Liver (tissue), 9 donors: ENCODE measurements around the gene COQ8A. TPM values are rescaled to one million over a fixed set of nuclear protein-coding genes. Genes with fewer than 3 reads are reported as not detected.

ENCODE experiments used
- DNase-seq: peaks from one replicate; pipeline ENCODE4 v3.0.0-alpha.2; 2017; ENCODE audit warnings: low spot score
- H3K27ac ChIP-seq, 2 donors: one replicate each; pipeline ENCODE4 v1.7.0; 2013; ENCODE audit warnings: inconsistent platforms in 2 of 2, low read length in 2 of 2, control low read depth in 1 of 2, low read depth in 1 of 2, mild to moderate bottlenecking in 1 of 2
- H3K27me3 ChIP-seq, 4 donors: one replicate each; pipeline versions ENCODE4 v1.6.1 to v1.7.0; 2013; ENCODE audit warnings: low read length in 3 of 4, inconsistent platforms in 1 of 4, mild to moderate bottlenecking in 1 of 4, moderate library complexity in 1 of 4; ENCODE audit not compliant: control insufficient read depth in 4 of 4, insufficient read depth in 4 of 4
- H3K36me3 ChIP-seq, 4 donors: one replicate each; pipeline versions ENCODE4 v1.6.1 to v1.7.0; 2013; ENCODE audit warnings: low read length in 3 of 4, mild to moderate bottlenecking in 3 of 4, low read depth in 1 of 4, moderate library complexity in 1 of 4; ENCODE audit not compliant: control insufficient read depth in 4 of 4, insufficient read depth in 3 of 4
- H3K4me1 ChIP-seq, 4 donors: one replicate each; pipeline versions ENCODE4 v1.6.1 to v1.7.0; 2013; ENCODE audit warnings: low read length in 3 of 4, mild to moderate bottlenecking in 3 of 4, moderate library complexity in 1 of 4; ENCODE audit not compliant: control insufficient read depth in 4 of 4, insufficient read depth in 4 of 4
- H3K4me3 ChIP-seq, 3 donors: one replicate each; pipeline versions ENCODE4 v1.6.1 to v1.7.0; 2013; ENCODE audit warnings: low read length in 3 of 3, control low read depth in 1 of 3, low read depth in 1 of 3, mild to moderate bottlenecking in 1 of 3
- H3K9ac ChIP-seq, 2 donors: one replicate each; pipeline ENCODE4 v1.7.0; 2013; ENCODE audit warnings: low read length in 2 of 2, mild to moderate bottlenecking in 2 of 2, moderate library complexity in 2 of 2, control low read depth in 1 of 2, low read depth in 1 of 2
- H3K9me3 ChIP-seq, 4 donors: one replicate each; pipeline versions ENCODE4 v1.6.1 to v1.7.0; 2013; ENCODE audit warnings: low read length in 3 of 4; ENCODE audit not compliant: control insufficient read depth in 4 of 4
- EGR1 ChIP-seq, 2 donors: IDR thresholded peaks; 2 replicates each; pipeline ENCODE4 v1.6.1; 2016 to 2018; ENCODE audit warnings: antibody characterized with exemption in 2 of 2, low read depth in 2 of 2
- FOXA1 ChIP-seq: IDR thresholded peaks from 2 replicates; pipeline ENCODE4 v1.6.1; 2016; ENCODE audit warnings: antibody characterized with exemption
- FOXA2 ChIP-seq: IDR thresholded peaks from 2 replicates; pipeline ENCODE4 v1.6.1; 2016; ENCODE audit warnings: antibody characterized with exemption
- HNF4A ChIP-seq, 2 donors: conservative IDR thresholded peaks; 2 replicates each; pipeline ENCODE4 v1.6.1; 2016; ENCODE audit warnings: antibody characterized with exemption in 2 of 2, mild to moderate bottlenecking in 2 of 2
- HNF4G ChIP-seq: IDR thresholded peaks from 2 replicates; pipeline ENCODE4 v1.6.1; 2016; ENCODE audit warnings: antibody characterized with exemption
- JUND ChIP-seq, 2 donors: IDR thresholded peaks; 2 replicates each; pipeline ENCODE4 v1.6.1; 2016; ENCODE audit warnings: antibody characterized with exemption in 2 of 2
- NR2F2 ChIP-seq: IDR thresholded peaks from 2 replicates; pipeline ENCODE4 v1.6.1; 2016; ENCODE audit warnings: antibody characterized with exemption
- RAD21 ChIP-seq, 2 donors: IDR thresholded peaks; 2 replicates each; pipeline ENCODE4 v1.6.1; 2016; ENCODE audit warnings: antibody characterized with exemption in 2 of 2, mild to moderate bottlenecking in 2 of 2
- RXRA ChIP-seq, 2 donors: IDR thresholded peaks; 2 replicates each; pipeline ENCODE4 v1.6.1; 2017 to 2018; ENCODE audit warnings: antibody characterized with exemption in 2 of 2, mild to moderate bottlenecking in 1 of 2
- SP1 ChIP-seq: IDR thresholded peaks from 2 replicates; pipeline ENCODE4 v1.6.1; 2018; ENCODE audit warnings: antibody characterized with exemption, mild to moderate bottlenecking
- TAF1 ChIP-seq: conservative IDR thresholded peaks from 2 replicates; pipeline ENCODE4 v1.6.1; 2016; ENCODE audit warnings: antibody characterized with exemption, mild to moderate bottlenecking
- YY1 ChIP-seq: IDR thresholded peaks from 2 replicates; pipeline ENCODE4 v1.6.1; 2016; ENCODE audit warnings: antibody characterized with exemption, mild to moderate bottlenecking
- WGBS: extraction: QIAGEN DNeasy Blood & Tissue Kit; methylation state at CpG from one replicate; pipeline ENCODE4 v1.1.7; 2013; 5-methylcytosine and 5-hydroxymethylcytosine counted together
- polyA plus RNA-seq, 2 donors: library from polyadenylated mRNA; stranded (reverse) in 1 of 2; unstranded in 1 of 2; fragments of 200-250 nt in 1 of 2; fragments of >200 nt in 1 of 2; fragmentation: Nextera tagmentation in 1 of 2; extraction: Ambion mirVana in 1 of 2; gene quantifications; one replicate each; pipeline versions ENCODE4 v1.2.1 to v1.2.3, GENCODE V29; 2013 to 2015
- total RNA-seq, 2 donors: library from RNA; depleted of rRNA; stranded (reverse); fragments of >200 nt; gene quantifications; one replicate each; pipeline ENCODE4 v1.2.3, GENCODE V29; 2014
- TF ChIP-seq, protein P1 (sequence below): IDR thresholded peaks from 2 replicates; pipeline ENCODE4 v1.6.1; 2016; ENCODE audit warnings: antibody characterized with exemption
- TF ChIP-seq, protein P2 (sequence below): fragments of 150-350 bp; IDR thresholded peaks from 2 replicates; pipeline ENCODE4 v1.5.1; 2017; ENCODE audit warnings: improper control_type of control experiment, low read depth, low read length; ENCODE audit not compliant: missing input control
- TF ChIP-seq, protein P3 (sequence below): IDR thresholded peaks from 2 replicates; pipeline ENCODE4 v1.6.1; 2016; ENCODE audit warnings: antibody characterized with exemption
- TF ChIP-seq, protein P4 (sequence below): IDR thresholded peaks from 2 replicates; pipeline ENCODE4 v1.6.1; 2016; ENCODE audit warnings: antibody characterized with exemption, mild to moderate bottlenecking
- TF ChIP-seq, protein P5 (sequence below): IDR thresholded peaks from 2 replicates; pipeline ENCODE4 v1.6.1; 2016; ENCODE audit warnings: antibody characterized with exemption
- donor health status: healthy.
- donor health status: healthy.
- donor health status: healthy.
- donor health status: healthy.
- donor health status: healthy.

Gene COQ8A
- total and polyA plus RNA-seq, 4 donors, result 24.4 to 60.0 (median 54.9) TPM

DNA sequence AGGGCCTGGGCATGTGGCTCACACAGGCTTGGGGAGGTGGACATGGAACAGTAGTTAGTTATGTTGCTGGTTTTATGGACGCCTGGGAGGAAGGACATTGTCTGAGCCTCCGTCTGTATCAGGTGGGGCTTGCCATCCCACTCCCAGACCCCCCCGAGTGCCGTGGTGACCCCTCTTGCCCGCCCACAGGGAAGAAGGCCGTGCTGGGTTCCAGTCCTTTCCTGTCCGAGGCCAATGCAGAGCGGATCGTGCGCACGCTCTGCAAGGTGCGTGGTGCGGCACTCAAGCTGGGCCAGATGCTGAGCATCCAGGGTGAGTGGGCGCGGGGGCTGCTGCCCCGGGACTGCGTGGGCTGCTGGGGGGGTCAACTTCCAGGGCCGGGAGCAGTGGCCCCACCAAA is 41.7 kb downstream of the COQ8A start:
- no peaks in the 10 kb centered on the region for H3K27me3 ChIP-seq
- no peaks in the 10 kb centered on the region for H3K9me3 ChIP-seq
- no peak for DNase-seq
- no peak for TF ChIP-seq RXRA (IDR thresholded peaks at IDR 0.05)
- TF ChIP-seq NR2F2, result no peak
- no peak for TF ChIP-seq TAF1
- no peak for TF ChIP-seq FOXA2
- no peak for TF ChIP-seq SP1
- TF ChIP-seq, protein P1, sequence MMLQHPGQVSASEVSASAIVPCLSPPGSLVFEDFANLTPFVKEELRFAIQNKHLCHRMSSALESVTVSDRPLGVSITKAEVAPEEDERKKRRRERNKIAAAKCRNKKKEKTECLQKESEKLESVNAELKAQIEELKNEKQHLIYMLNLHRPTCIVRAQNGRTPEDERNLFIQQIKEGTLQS, result no peak
- TF ChIP-seq RAD21 (IDR thresholded peaks at IDR 0.05), result no peak
- TF ChIP-seq, protein P2, sequence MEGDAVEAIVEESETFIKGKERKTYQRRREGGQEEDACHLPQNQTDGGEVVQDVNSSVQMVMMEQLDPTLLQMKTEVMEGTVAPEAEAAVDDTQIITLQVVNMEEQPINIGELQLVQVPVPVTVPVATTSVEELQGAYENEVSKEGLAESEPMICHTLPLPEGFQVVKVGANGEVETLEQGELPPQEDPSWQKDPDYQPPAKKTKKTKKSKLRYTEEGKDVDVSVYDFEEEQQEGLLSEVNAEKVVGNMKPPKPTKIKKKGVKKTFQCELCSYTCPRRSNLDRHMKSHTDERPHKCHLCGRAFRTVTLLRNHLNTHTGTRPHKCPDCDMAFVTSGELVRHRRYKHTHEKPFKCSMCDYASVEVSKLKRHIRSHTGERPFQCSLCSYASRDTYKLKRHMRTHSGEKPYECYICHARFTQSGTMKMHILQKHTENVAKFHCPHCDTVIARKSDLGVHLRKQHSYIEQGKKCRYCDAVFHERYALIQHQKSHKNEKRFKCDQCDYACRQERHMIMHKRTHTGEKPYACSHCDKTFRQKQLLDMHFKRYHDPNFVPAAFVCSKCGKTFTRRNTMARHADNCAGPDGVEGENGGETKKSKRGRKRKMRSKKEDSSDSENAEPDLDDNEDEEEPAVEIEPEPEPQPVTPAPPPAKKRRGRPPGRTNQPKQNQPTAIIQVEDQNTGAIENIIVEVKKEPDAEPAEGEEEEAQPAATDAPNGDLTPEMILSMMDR, result no peak
- no peak for TF ChIP-seq YY1
- TF ChIP-seq, protein P3, sequence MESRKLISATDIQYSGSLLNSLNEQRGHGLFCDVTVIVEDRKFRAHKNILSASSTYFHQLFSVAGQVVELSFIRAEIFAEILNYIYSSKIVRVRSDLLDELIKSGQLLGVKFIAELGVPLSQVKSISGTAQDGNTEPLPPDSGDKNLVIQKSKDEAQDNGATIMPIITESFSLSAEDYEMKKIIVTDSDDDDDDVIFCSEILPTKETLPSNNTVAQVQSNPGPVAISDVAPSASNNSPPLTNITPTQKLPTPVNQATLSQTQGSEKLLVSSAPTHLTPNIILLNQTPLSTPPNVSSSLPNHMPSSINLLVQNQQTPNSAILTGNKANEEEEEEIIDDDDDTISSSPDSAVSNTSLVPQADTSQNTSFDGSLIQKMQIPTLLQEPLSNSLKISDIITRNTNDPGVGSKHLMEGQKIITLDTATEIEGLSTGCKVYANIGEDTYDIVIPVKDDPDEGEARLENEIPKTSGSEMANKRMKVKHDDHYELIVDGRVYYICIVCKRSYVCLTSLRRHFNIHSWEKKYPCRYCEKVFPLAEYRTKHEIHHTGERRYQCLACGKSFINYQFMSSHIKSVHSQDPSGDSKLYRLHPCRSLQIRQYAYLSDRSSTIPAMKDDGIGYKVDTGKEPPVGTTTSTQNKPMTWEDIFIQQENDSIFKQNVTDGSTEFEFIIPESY, result no peak
- no peak for TF ChIP-seq JUND (IDR thresholded peaks at IDR 0.05)
- no peak for TF ChIP-seq FOXA1
- TF ChIP-seq, protein P4, sequence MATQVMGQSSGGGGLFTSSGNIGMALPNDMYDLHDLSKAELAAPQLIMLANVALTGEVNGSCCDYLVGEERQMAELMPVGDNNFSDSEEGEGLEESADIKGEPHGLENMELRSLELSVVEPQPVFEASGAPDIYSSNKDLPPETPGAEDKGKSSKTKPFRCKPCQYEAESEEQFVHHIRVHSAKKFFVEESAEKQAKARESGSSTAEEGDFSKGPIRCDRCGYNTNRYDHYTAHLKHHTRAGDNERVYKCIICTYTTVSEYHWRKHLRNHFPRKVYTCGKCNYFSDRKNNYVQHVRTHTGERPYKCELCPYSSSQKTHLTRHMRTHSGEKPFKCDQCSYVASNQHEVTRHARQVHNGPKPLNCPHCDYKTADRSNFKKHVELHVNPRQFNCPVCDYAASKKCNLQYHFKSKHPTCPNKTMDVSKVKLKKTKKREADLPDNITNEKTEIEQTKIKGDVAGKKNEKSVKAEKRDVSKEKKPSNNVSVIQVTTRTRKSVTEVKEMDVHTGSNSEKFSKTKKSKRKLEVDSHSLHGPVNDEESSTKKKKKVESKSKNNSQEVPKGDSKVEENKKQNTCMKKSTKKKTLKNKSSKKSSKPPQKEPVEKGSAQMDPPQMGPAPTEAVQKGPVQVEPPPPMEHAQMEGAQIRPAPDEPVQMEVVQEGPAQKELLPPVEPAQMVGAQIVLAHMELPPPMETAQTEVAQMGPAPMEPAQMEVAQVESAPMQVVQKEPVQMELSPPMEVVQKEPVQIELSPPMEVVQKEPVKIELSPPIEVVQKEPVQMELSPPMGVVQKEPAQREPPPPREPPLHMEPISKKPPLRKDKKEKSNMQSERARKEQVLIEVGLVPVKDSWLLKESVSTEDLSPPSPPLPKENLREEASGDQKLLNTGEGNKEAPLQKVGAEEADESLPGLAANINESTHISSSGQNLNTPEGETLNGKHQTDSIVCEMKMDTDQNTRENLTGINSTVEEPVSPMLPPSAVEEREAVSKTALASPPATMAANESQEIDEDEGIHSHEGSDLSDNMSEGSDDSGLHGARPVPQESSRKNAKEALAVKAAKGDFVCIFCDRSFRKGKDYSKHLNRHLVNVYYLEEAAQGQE, result no peak
- no peak for TF ChIP-seq HNF4G
- TF ChIP-seq, protein P5, sequence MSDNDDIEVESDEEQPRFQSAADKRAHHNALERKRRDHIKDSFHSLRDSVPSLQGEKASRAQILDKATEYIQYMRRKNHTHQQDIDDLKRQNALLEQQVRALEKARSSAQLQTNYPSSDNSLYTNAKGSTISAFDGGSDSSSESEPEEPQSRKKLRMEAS, result no peak
- no peak for TF ChIP-seq HNF4A (conservative IDR thresholded peaks at IDR 0.05)
- no peak for TF ChIP-seq EGR1 (IDR thresholded peaks at IDR 0.05; ENCODE audit: low read depth in 2 of 2)
- H3K27ac ChIP-seq, result no peak overlapping the region
- 95% methylated on average over 18 of the region's 18 CpGs for WGBS
- H3K9ac ChIP-seq, result no peak overlapping the region
- peaks cover 14 to 53% (median 21%) of the 10 kb centered on the region in 4 donors for H3K36me3 ChIP-seq
- no peak overlapping the region for H3K4me3 ChIP-seq
- peaks cover 13 to 34% (median 26%) of the 10 kb centered on the region in 4 donors for H3K4me1 ChIP-seq
